AG08395 (cell line): ENCODE data around the gene SEMA4G.
A peak's percentile ranks its signal among the peaks of the same experiment; 100 is the strongest.

Experiments used
- DNase-seq: peaks from one replicate; pipeline ENCODE4 v3.0.0; 2012; ENCODE audit warnings: mixed read lengths, low spot score

The SEMA4G gene, protein sequence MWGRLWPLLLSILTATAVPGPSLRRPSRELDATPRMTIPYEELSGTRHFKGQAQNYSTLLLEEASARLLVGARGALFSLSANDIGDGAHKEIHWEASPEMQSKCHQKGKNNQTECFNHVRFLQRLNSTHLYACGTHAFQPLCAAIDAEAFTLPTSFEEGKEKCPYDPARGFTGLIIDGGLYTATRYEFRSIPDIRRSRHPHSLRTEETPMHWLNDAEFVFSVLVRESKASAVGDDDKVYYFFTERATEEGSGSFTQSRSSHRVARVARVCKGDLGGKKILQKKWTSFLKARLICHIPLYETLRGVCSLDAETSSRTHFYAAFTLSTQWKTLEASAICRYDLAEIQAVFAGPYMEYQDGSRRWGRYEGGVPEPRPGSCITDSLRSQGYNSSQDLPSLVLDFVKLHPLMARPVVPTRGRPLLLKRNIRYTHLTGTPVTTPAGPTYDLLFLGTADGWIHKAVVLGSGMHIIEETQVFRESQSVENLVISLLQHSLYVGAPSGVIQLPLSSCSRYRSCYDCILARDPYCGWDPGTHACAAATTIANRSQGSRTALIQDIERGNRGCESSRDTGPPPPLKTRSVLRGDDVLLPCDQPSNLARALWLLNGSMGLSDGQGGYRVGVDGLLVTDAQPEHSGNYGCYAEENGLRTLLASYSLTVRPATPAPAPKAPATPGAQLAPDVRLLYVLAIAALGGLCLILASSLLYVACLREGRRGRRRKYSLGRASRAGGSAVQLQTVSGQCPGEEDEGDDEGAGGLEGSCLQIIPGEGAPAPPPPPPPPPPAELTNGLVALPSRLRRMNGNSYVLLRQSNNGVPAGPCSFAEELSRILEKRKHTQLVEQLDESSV

GRCh38 chr10:100969187-100970075 is at the start of gene SEMA4G:
Gene SEMA4G (plus strand): TSS chr10:100969504. CDS start chr10:100972913, 3,409 bp downstream.
- DNase-seq: peak; percentile 60

DNA sequence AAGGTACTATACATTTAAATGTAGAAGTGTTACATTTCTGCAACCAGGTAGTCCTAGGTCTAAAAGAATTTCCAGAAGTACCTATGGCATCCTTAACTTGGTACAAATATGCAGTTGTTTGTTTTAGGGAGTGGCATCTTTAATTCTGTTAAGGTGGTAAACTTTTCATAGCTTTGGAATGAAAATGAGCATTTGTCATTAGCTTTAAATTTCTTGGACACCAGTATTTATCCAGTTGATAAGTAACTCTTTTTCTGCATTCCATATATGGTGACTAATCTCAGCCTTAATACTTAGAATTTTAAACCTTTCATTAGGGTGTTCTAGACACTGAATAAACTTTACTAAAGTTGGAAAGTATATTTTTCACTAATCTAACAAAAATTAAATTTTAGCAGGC is 45.7 kb upstream of the SEMA4G start:
- no peak for DNase-seq

GRCh38 chr10:100927266-100927665 is 42.0 kb upstream of the SEMA4G start:
- DNase-seq: no peak

GRCh38 chr10:100928039-100928438 is 41.3 kb upstream of the SEMA4G start:
- no peak for DNase-seq

DNA sequence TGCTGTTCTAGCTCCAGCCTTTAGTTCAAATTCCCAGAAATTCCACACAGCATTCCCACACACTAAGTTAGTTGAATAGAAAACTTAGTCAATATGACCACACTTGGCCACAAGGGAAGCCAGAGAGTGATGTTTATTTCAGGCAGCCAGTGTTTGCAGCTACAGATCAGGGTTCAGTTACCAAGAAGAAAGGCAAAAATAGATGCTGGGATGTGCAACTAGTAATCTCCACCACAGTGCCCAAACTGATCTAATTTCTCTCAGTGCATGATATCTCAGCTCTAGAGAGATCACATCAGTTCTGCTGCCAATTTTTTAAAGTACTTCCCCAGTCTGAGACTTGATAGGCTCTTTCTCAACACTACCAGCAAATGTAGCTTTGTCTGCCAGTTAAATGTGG is 38.9 kb upstream of the SEMA4G start:
- no peak for DNase-seq

DNA sequence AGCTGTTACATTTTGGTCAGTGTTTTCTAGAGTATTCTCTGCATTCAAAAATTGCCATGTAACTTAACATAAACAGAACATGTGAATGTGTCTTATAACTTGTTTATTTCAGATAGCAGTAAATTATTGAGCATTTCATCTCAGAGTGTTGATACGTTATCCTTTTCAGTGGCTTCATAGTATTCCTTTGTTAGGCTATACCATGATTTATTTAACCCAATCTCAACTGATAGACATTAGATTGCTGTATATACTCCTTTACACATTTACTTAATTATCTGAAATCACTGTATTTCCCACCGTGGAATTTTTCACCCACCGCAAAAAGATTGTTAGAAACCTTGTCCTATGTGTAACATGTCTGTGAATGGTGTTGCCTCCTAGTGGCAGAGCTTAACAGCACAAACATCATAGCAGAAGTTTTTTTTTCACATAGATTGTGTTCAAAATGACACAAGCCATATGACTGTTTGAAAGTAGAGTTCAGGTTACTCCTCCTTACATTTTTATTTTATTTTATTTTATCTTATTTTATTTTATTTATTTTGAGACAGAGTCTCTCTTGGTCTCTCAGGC is 35.1 kb upstream of the SEMA4G start:
- DNase-seq: no peak

DNA sequence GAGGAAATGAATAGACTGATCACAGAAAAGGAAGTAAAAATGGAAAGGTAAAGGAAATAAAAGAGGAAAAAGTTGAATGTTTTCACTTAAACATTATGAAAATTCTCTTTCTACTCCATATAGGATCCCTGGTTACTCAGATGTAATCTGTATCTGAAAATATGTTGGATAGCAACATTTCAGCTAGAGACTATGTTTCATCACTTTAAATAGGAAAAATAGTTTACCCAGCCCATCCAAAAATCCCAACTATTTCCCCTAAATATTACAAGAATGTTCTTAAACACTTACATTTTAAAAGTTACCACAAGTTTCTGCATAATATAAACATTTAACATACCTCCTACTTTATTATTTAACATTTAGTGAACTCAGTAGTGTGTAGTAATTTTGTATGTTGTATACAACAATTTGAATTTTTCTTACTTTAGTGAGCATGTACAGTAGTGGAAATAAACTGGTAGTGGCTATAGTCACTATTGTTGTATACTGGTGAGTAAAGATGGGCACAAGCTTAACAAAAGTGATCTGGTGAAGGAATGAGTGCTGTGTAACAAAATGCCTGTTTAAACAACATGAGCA is 29.4 kb upstream of the SEMA4G start:
- DNase-seq: no peak

GRCh38 chr10:100942229-100942628 is 27.1 kb upstream of the SEMA4G start:
- DNase-seq: no peak

- no peak for DNase-seq
Observed at GRCh38 chr10:100943508-100943907, 25.8 kb upstream of the SEMA4G start.

- DNase-seq: no peak
Observed at GRCh38 chr10:100945754-100946153, 23.6 kb upstream of the SEMA4G start.

- DNase-seq: no peak
Observed at GRCh38 chr10:100948916-100949315, 20.4 kb upstream of the SEMA4G start.

DNA sequence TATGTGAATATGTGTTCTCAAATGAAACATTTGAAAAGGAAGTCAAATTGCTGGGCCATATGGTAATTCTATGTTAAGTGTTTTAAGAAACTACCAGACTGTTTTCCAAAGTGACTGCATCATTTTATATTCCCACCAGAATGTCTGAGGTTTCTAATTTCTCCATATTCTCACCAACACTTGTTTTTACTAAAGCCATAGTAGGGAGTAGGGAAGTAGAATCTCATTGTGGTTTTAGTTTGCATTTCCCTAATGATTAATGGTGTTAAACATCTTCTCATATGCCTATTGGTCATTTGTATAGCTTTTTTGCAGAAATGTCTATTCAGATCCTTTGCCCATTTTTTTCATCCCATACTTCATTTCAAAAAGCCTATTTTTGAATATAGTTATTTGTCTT is 9.1 kb upstream of the SEMA4G start:
- DNase-seq: no peak

GRCh38 chr10:100962351-100963080 is 6.8 kb upstream of the SEMA4G start:
- DNase-seq: no peak

DNA sequence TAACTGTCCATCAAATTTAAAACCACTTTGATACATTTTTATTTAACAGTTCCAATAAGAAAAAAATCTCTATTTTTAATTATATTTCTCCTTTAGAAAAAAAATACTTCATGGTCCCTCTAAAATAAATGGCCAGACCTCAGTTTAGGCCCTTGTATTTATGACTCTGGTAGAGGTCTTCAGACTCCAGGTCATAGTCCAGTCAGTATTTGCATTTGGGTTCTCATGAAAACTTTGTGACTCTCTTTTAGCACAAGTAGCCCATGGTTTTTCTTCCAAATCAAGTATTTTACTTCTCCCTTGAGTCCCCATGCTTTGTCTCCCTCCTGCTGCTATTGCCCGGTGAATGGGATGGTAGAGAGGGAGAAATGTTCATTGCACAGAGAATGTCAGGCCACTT is 5.5 kb upstream of the SEMA4G start:
- no peak for DNase-seq

DNA sequence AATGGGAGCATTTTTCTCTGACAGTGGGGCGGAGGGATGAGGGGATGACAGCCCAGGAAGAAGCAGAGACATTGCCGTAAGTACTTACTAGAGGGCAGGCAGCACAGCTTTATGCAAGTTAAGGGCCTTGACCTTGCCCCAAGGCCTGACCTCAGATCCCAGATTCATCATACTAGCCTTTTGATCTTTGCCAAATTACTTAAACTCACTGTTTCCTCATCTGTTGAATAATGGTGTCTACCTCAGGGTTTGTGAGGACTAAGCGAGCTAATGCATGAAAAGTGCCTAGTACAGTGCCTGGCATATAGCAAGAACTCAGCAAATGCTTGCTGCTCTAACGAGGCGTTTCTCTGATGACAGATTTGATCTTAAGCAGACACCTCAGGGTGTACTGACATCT is 3.5 kb upstream of the SEMA4G start:
- no peak for DNase-seq

GRCh38 chr10:100966887-100967286 is 2.4 kb upstream of the SEMA4G start:
- DNase-seq: no peak

DNA sequence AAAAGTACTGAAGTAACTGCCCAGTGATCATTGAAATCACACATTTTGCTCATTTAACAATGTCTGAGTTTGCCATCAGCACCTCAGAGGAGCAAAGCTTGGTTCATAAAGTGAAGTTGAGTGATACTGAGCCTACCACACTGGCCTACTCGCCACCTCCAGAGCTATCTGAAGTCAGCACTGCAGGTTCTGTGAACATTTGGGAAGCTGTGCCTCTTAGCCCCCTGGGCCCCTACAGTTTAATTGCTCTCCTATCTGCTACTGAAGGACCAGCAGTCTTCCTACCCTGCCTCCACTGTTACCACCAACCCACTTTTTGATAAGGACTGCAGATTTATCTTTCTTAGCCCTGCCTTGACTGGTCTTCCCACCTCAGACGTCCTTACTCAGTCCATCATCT is 2.0 kb upstream of the SEMA4G start:
- DNase-seq: no peak

DNA sequence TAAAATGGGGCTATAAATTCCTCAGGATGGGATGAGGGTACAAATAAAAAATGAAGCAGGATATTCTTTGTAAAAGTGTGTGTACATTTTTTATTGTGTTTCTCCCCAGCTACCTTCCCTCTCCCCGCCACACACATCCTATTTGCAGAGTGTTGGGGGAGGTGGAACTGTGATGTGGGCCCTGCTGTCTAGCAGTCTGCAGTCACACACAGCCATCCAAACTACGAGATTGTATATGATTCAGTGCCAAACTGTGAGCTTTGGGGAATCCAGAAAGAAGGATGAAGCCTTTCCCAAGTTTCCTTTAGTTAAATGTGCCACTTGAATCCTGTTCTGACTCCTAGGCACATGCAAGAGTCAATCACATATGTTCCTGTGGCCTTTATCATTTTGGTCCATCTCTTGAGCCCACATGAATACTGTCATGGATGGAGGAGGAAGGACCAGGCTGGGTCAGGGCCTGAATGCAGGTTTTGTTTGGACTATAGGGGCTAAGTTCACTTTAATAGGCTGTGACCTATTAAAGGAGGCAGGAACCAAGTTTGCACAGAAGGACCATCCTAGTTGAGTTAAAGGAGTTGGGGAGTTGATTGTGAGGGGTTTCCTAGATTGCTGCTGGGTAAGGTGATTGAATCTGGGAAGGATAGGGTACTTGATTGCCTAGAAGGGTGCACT is 1.1 kb upstream of the SEMA4G start:
- DNase-seq: no peak

DNA sequence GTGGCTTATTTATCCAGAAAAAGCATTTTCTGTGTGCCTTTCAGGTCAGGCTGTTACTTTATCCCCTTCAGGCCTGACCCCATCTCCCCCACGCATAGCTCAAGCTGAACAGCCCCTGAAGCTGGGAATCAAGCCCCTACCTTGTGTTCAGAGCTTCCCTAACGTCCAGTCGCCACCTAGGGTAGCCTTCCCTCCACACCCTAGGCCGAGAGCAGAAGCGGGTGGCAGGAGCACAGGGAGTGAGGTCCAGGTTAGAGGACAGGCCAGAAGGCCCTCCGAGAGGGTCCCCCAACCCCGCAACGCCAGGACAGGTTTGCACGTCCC is 479 bp upstream of the SEMA4G start:
- DNase-seq: no peak
